Stimulated activated naive B cell treated with anti-CD40 and anti-IgM and Interleukin-4, amounts not matched to agents 10 μg/mL and 1 μg/mL and 100 μg/mL, for 72 hours (primary cell): ENCODE results near the gene TNFAIP6.

Source experiments
- ATAC-seq, 2 donors: fragments of 150-1000 bp; cut with Tn5 transposase; replicated peaks; 2 replicates each; pipeline ENCODE4 v1.10.0; 2021; ENCODE audit warnings: moderate library complexity in 1 of 2
- DNase-seq: peaks from one replicate; pipeline ENCODE4 v3.0.0; 2021
- H3K27ac Mint-ChIP-seq: one replicate; pipeline ENCODE4 v1.8.0; 2022; ENCODE audit warnings: mild to moderate bottlenecking, mixed read lengths
- H3K27me3 Mint-ChIP-seq, 2 donors: one replicate each; pipeline ENCODE4 v1.8.0; 2022; ENCODE audit warnings: mixed read lengths in 2 of 2
- H3K36me3 Mint-ChIP-seq, 2 donors: one replicate each; pipeline ENCODE4 v1.8.0; 2022; ENCODE audit warnings: mixed read lengths in 2 of 2, mild to moderate bottlenecking in 1 of 2
- H3K4me1 Mint-ChIP-seq, 2 donors: one replicate each; pipeline ENCODE4 v1.8.0; 2022; ENCODE audit warnings: mixed read lengths in 2 of 2, mild to moderate bottlenecking in 1 of 2
- H3K4me3 Mint-ChIP-seq, 2 donors: one replicate each; pipeline ENCODE4 v1.8.0; 2022; ENCODE audit warnings: mild to moderate bottlenecking in 2 of 2, mixed read lengths in 2 of 2, moderate library complexity in 1 of 2
- H3K9me3 Mint-ChIP-seq, 2 donors: one replicate each; pipeline ENCODE4 v1.8.0; 2022; ENCODE audit warnings: mixed read lengths in 2 of 2, mild to moderate bottlenecking in 1 of 2

TNFAIP6 gene

DNA sequence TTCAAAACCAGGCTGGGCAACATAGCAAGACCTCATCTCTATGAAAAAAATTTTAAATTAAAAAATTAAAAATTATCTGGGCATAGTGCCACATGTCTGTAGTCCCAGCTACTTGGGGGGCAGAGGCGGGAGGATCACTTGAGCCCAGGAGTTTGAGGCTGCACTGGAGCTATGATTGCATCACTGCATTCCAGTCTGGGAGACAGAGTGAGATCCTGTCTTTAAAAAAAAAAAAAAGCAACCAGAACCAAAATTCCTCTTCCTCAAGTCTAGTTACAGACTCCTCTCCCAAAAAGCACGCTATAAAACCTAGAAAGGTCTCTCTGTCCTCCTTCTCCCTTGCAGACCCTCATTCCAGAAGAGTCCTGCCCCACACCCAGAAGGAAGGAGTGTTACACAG, 23.9 kb downstream of the TNFAIP6 start:
- Mint-ChIP-seq H3K27ac (no peak overlapping the region), H3K4me1 (no peaks in the 10 kb centered on the region), H3K27me3 (no peaks in the 10 kb centered on the region), H3K9me3 (no peaks in the 10 kb centered on the region), H3K36me3 (no peaks in the 10 kb centered on the region), H3K4me3 (peak overlapping the region in 1 of 2 donors; percentile 8)
- ATAC-seq (no peak), DNase-seq (no peak)

DNA sequence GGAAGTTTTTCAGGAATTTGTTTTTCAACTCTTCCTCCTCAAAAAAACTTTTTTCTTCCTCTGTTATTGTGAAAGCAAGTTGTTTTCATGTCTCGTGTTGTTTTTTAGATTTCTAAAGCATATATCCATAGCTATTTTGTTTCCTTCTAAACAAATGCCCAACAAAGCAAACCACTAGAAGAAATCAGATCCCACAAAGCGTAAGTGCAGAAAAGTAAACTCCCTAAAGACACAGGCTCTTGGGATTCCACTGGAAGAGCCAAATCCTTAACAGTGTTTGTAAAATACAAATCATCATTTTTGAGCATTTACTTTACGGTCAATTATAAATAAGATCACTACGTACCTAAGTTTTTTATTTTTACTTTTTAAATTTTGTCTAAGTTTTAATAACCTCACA, 30.6 kb downstream of the TNFAIP6 start:
- Mint-ChIP-seq H3K4me1 (no peaks in the 10 kb centered on the region), H3K4me3 (no peak overlapping the region), H3K9me3 (no peaks in the 10 kb centered on the region), H3K36me3 (no peaks in the 10 kb centered on the region), H3K27me3 (peaks cover 0 to 6% of the 10 kb centered on the region in 2 donors), H3K27ac (no peak overlapping the region)
- ATAC-seq (no peak), DNase-seq (no peak)

DNA sequence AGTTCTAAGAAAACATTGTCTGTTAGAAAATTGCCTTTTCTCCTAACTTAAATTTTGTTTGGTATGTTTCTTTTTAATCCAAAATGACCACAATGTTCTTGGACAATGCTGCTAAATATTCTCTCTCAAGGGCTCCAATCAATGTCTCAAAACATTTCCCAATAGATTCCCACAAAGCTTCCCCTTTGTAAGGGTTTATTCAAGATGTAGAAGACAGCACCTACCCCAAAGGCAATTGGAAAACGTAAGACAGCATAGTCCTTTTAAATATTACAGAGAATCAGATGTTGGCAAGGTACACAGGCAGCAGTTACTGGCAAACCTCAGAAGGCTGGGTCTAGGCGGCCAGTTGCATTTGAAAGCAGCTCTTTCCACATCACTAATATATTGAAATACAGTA, 34.0 kb downstream of the TNFAIP6 start:
- Mint-ChIP-seq H3K27ac (no peak overlapping the region), H3K9me3 (peaks cover 0 to 5% of the 10 kb centered on the region in 2 donors), H3K4me1 (peaks cover 0 to 7% of the 10 kb centered on the region in 2 donors), H3K27me3 (peaks cover 0 to 12% of the 10 kb centered on the region in 2 donors), H3K4me3 (no peak overlapping the region), H3K36me3 (no peaks in the 10 kb centered on the region)
- ATAC-seq (no peak), DNase-seq (no peak)

DNA sequence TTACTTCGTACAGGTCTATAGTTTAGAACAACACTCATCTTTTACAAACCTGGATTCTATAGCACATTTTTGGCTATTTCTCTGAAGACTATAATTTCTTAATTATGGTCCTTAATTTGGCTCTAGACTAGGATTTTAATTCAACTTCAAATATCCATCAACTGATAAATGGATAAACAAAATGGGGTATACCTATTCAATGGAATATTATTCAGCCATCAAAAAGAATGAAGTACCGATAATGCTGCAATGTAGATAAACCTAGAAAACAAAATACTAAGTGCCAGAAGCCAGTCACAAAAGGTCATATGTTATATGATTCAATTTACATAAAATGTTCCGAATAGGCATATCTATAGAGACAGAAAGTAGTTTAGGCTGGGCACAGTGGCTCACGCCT, 37.1 kb downstream of the TNFAIP6 start:
- no peak for ATAC-seq
- DNase-seq, result no peak
- H3K27ac Mint-ChIP-seq, result no peak overlapping the region
- H3K4me3 Mint-ChIP-seq, result no peak overlapping the region
- peaks cover 0 to 7% of the 10 kb centered on the region in 2 donors for H3K4me1 Mint-ChIP-seq
- peaks cover 0 to 5% of the 10 kb centered on the region in 2 donors for H3K9me3 Mint-ChIP-seq
- H3K27me3 Mint-ChIP-seq, result peaks cover 0 to 12% of the 10 kb centered on the region in 2 donors
- H3K36me3 Mint-ChIP-seq, result no peaks in the 10 kb centered on the region

DNA sequence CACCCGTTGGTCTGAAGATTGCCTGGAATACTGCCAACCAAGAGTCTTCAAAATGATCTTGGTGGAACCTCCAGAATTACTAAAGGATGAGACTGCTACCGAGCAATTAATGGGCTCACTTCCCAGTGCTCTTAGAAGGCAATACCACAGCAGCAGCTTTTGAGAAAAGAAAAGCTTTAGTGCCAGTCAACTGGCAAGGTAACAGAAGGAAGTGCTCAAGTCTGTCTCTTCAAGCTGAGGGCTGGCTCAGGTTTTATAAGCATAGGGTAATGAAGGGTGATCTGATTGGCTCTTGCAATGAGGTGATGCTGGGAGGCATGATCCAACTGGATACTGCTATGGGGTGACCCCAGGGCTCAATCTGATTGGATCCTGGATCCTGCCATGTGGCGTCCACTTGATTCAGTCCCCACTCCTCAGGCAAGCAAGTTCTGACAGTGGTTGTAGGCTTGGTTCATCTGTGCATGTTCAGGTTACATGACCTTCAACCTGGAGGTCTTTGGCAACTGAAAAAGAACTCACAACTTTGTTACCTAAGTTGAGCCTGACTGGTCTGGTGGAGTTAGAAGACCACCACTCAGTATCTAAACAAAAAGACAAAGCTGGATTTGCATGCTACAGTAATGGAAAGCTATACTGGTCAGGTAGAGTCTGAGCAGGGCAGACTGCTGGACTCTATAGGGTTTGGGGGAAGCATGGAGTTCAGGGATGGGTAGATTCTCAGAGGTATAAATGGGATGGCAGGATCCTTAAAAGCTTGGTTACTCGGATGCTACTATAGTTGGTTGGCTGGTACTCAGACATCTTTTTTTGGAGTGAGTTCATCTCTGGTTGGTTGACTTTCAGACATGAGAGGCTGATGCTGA, 38.4 kb downstream of the TNFAIP6 start:
- DNase-seq (no peak), ATAC-seq (no peak)
- H3K27me3 Mint-ChIP-seq, result peaks cover 0 to 12% of the 10 kb centered on the region in 2 donors
- H3K4me3 Mint-ChIP-seq, result no peak overlapping the region
- H3K4me1 Mint-ChIP-seq, result peaks cover 0 to 7% of the 10 kb centered on the region in 2 donors
- H3K9me3 Mint-ChIP-seq, result peaks cover 0 to 5% of the 10 kb centered on the region in 2 donors
- H3K36me3 Mint-ChIP-seq, result no peaks in the 10 kb centered on the region
- H3K27ac Mint-ChIP-seq, result no peak overlapping the region

DNA sequence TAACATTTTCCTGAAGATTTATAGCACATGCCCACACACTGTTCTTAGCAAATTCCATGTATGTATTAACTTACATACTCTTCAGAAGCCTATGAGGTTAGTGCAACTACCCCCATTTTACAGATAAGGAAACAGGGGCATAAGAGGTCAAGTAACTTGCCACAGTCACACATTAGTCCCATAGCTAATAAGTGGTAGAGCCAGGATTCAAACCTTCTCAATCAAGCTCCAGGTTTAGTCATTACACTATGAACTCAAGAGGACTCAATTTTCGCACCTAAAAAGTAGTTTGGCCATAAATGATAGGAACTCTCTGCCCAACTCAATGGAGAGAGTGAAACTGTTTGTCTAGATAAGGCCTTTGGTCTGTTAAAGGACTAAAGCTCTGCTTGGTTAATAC, 42.6 kb downstream of the TNFAIP6 start:
- Mint-ChIP-seq H3K36me3 (no peaks in the 10 kb centered on the region), H3K27me3 (peaks cover 0 to 6% of the 10 kb centered on the region in 2 donors), H3K4me1 (peaks cover 0 to 7% of the 10 kb centered on the region in 2 donors), H3K27ac (no peak overlapping the region), H3K9me3 (peaks cover 0 to 5% of the 10 kb centered on the region in 2 donors), H3K4me3 (no peak overlapping the region)
- DNase-seq, result no peak
- no peak for ATAC-seq

DNA sequence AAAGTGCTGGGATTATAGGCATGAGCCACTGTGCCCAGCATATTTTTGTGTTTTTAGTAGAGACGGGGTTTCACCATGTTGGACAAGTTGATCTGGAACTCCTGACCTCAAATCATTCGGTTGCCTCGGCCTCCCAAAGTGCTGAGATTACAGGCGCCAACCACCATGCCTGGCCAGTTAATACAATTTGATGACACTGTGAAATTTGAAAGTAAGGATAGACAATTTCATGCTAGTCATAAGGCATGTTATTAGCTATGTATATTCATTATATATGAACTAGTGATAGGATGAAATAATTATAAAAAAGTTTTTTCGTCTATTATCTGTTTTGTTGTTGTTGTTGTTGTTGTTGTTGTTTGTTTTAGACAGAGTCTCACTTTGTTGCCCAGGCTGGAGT, 43.8 kb downstream of the TNFAIP6 start:
- peaks cover 0 to under 1% of the 10 kb centered on the region in 2 donors for H3K27me3 Mint-ChIP-seq
- H3K27ac Mint-ChIP-seq, result no peak overlapping the region
- H3K36me3 Mint-ChIP-seq, result no peaks in the 10 kb centered on the region
- no peaks in the 10 kb centered on the region for H3K9me3 Mint-ChIP-seq
- no peaks in the 10 kb centered on the region for H3K4me1 Mint-ChIP-seq
- no peak for ATAC-seq
- H3K4me3 Mint-ChIP-seq, result no peak overlapping the region
- no peak for DNase-seq

DNA sequence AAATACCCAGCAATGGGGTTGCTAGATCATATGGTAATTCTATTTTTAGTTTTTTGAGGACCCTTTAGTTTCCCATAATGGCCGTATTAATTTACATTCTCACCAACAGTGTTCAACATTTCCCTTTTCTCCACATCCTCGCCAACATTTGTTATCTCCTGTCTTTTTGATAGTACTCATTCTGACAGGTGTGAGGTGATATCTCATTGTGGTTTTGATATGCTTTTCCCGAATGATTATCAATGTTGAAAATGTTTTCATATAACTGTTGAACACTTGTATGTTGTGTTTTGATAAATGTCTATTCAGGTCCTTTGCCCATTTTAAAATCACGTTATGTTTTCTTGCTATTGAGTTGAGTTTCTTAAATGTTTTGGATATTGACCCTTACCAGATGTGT, 46.5 kb downstream of the TNFAIP6 start:
- Mint-ChIP-seq H3K4me1 (no peaks in the 10 kb centered on the region), H3K9me3 (no peaks in the 10 kb centered on the region), H3K27me3 (no peaks in the 10 kb centered on the region), H3K36me3 (no peaks in the 10 kb centered on the region), H3K27ac (no peak overlapping the region), H3K4me3 (no peak overlapping the region)
- ATAC-seq, result no peak
- DNase-seq, result no peak

DNA sequence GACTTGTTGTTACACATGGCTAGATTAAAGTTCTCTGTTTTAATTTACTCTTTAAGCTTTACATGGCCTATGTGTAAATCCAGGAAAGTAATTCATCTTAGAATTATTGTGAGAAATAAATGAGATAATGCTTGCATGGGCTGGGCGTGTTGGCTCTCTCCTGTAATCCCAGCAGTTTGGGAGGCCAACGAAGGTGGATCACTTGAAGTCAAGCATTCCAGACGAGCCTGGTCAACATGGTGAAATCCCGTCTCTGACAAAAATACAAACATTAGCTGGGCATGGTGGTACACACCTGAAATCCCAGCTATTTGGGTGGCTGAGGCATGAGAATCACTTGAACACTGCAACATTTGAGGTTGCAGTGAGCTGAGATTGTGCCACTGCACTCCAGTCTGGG, 48.0 kb downstream of the TNFAIP6 start:
- H3K4me1 Mint-ChIP-seq, result peaks cover 6 to 9% of the 10 kb centered on the region in 2 donors

DNA sequence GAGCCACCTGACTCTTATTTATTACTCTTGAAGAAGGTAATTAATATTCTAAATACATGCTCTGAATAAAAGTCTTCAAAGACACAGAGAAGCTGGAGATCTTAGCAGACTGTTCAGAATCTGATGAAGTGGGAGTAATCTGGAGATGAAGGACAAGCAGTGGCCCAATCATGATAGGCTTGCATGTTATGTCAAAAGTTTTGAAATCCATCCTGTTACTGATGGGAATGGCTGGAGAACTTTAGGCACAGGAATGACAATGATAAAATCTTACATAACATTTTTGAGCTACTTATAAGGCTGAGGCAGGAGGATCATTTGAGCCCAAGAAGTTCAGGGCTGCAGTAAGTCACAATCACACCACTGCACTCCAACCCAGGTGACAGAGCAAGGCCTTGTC, 49.9 kb downstream of the TNFAIP6 start:
- Mint-ChIP-seq H3K27me3 (no peaks in the 10 kb centered on the region), H3K4me3 (no peak overlapping the region), H3K36me3 (peaks cover 4 to 13% of the 10 kb centered on the region in 2 donors), H3K27ac (no peak overlapping the region), H3K4me1 (peaks cover 13 to 25% of the 10 kb centered on the region in 2 donors), H3K9me3 (no peaks in the 10 kb centered on the region)
- DNase-seq (no peak), ATAC-seq (no peak)

More for the DNA sequence above, 48.0 kb downstream of the TNFAIP6 start:
- Mint-ChIP-seq H3K4me3 (no peak overlapping the region), H3K27me3 (no peaks in the 10 kb centered on the region), H3K36me3 (peaks cover 1 to 5% of the 10 kb centered on the region in 2 donors), H3K9me3 (no peaks in the 10 kb centered on the region), H3K27ac (no peak overlapping the region)
- DNase-seq (no peak), ATAC-seq (no peak)

DNA sequence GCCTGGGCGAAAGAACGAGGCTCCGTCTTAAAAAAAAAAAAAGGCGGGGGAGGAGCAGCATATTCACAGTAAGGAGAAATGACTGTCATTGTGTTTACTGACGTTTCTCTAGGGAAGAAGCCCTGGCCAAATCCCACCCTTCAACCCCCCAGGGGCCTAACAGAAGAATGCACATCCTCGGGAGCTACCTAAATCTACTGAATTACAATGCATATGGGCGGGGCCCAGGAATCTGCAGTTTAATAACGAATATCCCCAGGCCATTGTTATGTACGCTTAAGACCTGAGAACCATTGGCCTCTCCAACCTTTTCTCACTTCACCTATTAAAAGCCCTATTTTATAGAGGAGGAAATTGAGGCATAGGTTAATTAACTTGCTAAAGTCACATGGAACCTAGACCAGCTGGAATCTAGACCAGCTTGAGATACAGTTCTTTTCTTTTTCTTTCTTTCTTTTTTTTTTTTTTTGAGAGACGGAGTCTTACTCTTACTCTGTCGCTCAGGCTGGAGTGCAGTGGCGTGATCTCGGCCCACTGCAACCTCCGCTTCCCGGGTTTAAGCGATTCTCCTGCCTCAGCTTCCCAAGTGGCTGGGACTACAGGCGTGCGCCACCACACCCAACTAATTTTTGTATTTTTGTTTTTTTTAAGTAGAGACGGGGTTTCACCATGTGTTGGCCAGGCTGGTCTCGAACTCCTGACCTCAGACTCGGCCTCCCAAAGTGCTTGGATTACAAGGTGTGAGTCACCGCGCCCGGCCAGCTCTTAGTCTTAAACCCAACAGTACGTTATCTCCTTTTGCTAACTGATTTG, 51.6 kb downstream of the TNFAIP6 start:
- peak overlapping the region; percentile 98 for H3K27ac Mint-ChIP-seq
- H3K4me1 Mint-ChIP-seq, result peaks cover 16 to 29% of the 10 kb centered on the region in 2 donors
- H3K27me3 Mint-ChIP-seq, result no peaks in the 10 kb centered on the region
- H3K36me3 Mint-ChIP-seq, result peaks cover 8 to 13% of the 10 kb centered on the region in 2 donors
- peak overlapping the region; percentile 92 to 94 for H3K4me3 Mint-ChIP-seq
- H3K9me3 Mint-ChIP-seq, result no peaks in the 10 kb centered on the region
- no peak for DNase-seq
- no peak for ATAC-seq

DNA sequence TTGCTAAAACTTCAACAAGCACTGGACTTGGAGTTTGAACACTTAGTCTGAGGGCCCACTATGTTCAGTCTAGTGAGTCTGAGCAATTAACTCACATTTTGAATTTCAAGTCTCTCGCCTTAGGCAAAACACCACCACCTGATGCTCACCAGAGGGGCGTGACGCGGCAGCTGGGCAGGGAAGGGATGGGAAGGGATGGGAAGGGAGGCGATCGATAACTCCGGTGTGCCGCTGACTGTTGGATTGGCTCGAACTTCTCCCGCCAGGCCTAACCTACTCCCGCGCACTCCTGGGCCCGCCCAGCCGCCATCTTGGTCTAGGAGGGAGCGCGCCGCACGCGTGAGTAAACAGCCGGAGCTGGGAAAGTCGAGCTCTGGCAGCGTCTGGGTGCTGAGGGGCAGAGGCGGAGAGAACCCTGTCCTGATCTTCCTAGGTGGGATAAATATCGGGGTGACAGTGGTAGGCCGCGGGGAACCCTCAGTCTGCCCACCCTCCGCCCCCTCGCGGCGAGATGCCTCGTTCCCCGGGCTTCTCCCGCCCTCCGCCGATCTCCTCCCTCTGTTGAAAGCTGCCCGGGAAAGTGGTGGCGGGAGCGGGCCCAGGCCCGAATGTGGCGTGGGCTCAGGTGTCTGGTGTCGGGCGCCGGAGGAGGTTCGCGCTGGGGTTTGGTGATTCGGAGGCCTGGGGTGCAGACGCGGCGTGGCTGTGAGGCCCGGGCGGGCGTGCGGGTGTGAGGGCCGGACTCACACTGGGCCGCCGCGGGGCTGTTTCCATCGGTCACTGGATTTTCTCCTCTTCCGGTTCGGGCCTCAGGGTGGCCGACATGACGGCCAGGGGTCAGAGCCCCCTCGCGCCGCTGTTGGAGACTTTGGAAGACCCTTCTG, 52.5 kb downstream of the TNFAIP6 start, which contains the start of gene RIF1:
Gene RIF1, plus strand, starts transcription at position 302 of the 884 bp plus-strand sequence. Its CDS starts 522 bp downstream, at position 824.
- Mint-ChIP-seq H3K36me3 (peaks cover 10 to 17% of the 10 kb centered on the region in 2 donors), H3K4me1 (peaks cover 18 to 29% of the 10 kb centered on the region in 2 donors), H3K9me3 (no peaks in the 10 kb centered on the region), H3K27ac (peak within 1 kb of the TSS; percentile 98), H3K27me3 (no peaks in the 10 kb centered on the region), H3K4me3 (peak within 1 kb of the TSS; percentile 92 to 94)
- DNase-seq, result peak; percentile 81
- ATAC-seq, result peak; percentile 93 to 95

DNA sequence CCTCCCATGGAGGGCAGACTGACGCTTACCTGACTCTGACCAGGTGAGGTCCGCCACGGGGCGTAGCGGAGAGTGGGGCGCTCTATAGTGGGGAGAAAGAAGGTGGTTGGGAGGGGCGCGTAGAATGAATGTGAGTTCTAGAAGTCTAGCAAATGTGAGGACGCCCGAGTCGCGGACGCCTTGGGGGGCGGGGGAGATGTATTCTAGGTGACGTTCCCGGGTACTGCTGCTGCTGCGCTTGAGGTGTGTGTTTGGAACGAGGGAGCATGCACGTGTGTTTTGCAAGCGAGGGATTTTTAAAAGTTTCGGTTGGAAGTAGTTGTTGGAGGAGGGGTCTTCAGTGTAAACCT, 53.1 kb downstream of the TNFAIP6 start:
- H3K4me3 Mint-ChIP-seq, result peak overlapping the region; percentile 92 to 94
- peaks cover 18 to 29% of the 10 kb centered on the region in 2 donors for H3K4me1 Mint-ChIP-seq
- H3K9me3 Mint-ChIP-seq, result no peaks in the 10 kb centered on the region
- ATAC-seq (peak; percentile 51 to 52), DNase-seq (peak; percentile 13)
- H3K27ac Mint-ChIP-seq, result peak overlapping the region; percentile 98
- no peaks in the 10 kb centered on the region for H3K27me3 Mint-ChIP-seq
- peaks cover 15 to 17% of the 10 kb centered on the region in 2 donors for H3K36me3 Mint-ChIP-seq

DNA sequence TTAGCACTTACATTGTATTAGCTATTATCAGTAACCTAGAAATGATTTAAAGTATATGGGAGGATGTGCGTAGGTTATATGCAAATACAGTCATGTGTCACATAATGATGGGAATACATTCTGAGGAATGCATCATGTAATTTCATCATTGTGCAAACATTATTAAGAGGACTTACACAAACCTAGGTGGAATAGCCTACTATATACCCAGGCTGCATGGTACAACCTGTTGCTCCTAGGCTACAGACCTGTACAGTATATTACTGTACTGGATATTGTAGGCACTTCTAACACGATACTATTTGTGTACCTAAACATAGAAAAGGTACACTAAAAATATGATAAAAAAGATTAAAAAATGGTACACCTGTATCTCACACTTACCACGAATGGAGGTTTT, 60.3 kb downstream of the TNFAIP6 start:
- ATAC-seq (no peak), DNase-seq (no peak)
- peaks cover under 1 to 5% of the 10 kb centered on the region in 2 donors for H3K4me1 Mint-ChIP-seq
- H3K9me3 Mint-ChIP-seq, result no peaks in the 10 kb centered on the region
- H3K27ac Mint-ChIP-seq, result no peak overlapping the region
- peaks cover 21 to 30% of the 10 kb centered on the region in 2 donors for H3K36me3 Mint-ChIP-seq
- H3K4me3 Mint-ChIP-seq, result no peak overlapping the region
- H3K27me3 Mint-ChIP-seq, result no peaks in the 10 kb centered on the region
